ENCODE measurements around the gene LKAAEAR1. TPM values are rescaled to one million over a fixed set of nuclear protein-coding genes. Genes with fewer than 3 reads are reported as not detected.

Gene LKAAEAR1
- total and polyA plus RNA-seq, 2 of the 13 experiments (the other 11 are each of a cell fraction or from before 2014, with no cell fraction given) = not detected

GRCh38 chr20:64082126-64082731, 2.0 kb downstream of the LKAAEAR1 start (continued):
- TF ChIP-seq ZNF589 (CRISPR knock-in tag; conservative IDR thresholded peaks at IDR 0.05) (no peak), ZNF552 (CRISPR knock-in tag; IDR thresholded peaks at IDR 0.05; ENCODE audit: borderline replicate concordance) (no peak), ZNF737 (CRISPR knock-in tag; IDR thresholded peaks at IDR 0.05; ENCODE audit: borderline replicate concordance) (no peak), ZNF142 (CRISPR knock-in tag; IDR thresholded peaks at IDR 0.05) (no peak), CSRNP2 (CRISPR knock-in tag; conservative IDR thresholded peaks at IDR 0.05; ENCODE audit: low read depth) (no peak), RAD21 (CRISPR knock-in tag; IDR thresholded peaks at IDR 0.05) (no peak), ADNP (CRISPR knock-in tag; IDR thresholded peaks at IDR 0.05) (no peak), ZNF124 (CRISPR knock-in tag; IDR thresholded peaks at IDR 0.05) (no peak), PCBP2 (optimal IDR thresholded peaks at IDR 0.05; ENCODE audit: low read depth, low read length, poor library complexity, severe bottlenecking) (no peak), PRDM15 (CRISPR knock-in tag; IDR thresholded peaks at IDR 0.05) (peak; percentile 86), LRRFIP1 (CRISPR knock-in tag; conservative IDR thresholded peaks at IDR 0.05) (no peak), CERS6 (CRISPR knock-in tag; IDR thresholded peaks at IDR 0.05) (no peak), CEBPB (IDR thresholded peaks at IDR 0.05; ENCODE audit: borderline replicate concordance, low read depth, low read length) (no peak), SATB2 (CRISPR knock-in tag; IDR thresholded peaks at IDR 0.05) (no peak)

All from HepG2 (cell line).